ENCODE measurements around the gene TMTC2.

DNA sequence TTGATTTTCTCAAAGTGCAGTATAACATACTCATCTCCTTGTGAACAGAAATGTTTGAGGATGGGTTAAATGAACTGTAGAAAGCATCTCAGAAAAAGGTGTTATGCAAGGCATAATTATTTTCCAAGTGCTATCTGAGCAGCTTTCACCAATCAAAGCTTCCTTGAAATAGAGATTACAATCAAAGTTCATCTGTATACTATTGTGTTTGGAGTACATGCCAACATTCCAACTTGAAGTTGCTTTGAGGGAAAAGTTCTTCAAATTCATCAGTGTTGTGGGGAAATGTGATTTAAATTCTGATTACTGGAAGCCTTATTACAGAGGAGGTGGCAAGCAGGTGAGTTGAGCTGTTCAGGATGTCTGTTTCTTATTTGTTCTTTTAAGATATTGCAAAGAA is 68.2 kb downstream of the TMTC2 start:
- TF ChIP-seq GATA3 (IDR thresholded peaks at IDR 0.05; ENCODE audit: low read depth, low read length) (no peak), GATA2 (IDR thresholded peaks at IDR 0.05; ENCODE audit: low read depth, low read length) (no peak)
